Activated effector memory CD4-positive, alpha-beta T cell treated with Interleukin-2 at 50 U/mL for 16 hours (primary cell): Measurements from ENCODE around the gene PC.
A peak's percentile ranks its signal among the peaks of the same experiment; 100 is the strongest.

ENCODE experiments used
- DNase-seq: peaks from one replicate; pipeline ENCODE4 v3.0.0-alpha.2; 2020

PC gene

DNA sequence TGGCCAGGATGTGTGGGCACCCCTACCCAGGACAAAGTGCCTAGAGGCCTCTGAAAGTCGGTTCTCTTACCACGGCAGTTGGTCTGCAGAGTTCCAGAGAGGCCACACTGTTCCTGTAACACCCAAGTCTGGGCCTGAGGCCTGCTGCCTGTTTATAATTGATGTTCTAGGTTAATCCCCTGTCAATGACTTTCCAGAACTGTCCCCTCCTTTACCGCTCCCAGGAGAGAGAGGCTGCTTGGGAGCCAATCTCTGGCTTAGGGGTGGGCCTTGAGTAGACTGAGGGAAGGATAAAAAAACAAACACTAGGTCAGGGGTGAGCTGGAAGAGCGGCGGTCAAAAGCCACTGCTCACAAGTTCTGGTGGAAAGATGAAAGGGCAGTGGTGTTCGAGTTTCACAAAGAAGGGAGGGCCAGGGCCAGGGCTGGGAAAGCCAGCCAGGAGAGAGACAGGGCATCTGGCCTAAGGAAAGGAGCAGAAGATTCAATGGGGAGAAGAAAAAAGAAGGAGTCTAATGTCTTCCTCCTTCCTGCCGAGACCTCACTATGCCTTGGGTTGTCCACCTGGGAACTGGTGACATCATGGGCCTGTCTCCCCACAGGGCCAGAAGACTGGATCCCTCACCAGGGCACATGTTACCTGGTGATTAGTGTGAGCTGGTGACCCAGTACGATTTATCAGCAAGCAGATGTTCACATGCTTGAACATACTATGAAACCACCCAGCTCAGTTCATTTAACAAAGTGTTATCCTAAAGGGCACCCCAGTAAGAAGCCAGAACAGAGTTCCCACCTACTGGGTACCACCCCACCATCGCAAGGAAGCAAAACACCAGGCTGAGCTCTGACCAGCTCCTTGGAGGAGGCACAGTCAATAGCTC lies 50.2 kb downstream of the PC start:
- no peak for DNase-seq

DNA sequence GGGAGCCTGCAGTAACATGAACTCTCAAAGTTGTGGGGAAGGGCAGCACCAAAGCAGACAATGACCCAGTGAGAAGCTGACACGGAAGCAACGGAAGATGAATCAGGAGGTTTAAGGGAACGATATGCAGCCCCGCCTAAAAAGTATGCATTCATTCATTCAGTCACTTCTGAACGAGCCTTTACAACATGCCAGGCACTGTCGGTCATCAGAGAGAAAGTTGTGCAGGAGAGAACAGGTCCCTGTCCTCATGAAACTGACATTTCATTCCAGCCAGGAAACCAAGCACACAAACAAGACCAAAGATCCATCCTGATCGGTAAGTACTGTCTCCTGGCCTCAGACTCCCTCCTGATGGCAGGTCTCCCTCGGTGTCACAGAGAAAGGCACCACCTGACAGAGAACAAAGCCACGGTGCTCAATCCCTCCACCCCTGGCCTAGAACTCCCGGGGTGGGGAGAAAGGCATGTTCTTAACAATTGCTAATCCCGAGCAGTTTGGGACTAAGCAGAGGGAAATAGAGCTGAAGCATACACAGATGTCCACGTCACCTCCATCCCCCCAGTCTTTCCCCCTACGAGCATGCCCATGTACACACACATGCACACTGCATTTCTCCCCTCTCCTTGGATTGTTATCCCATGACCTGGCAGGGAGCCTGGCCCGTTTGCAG lies 52.0 kb downstream of the PC start:
- DNase-seq = no peak

DNA sequence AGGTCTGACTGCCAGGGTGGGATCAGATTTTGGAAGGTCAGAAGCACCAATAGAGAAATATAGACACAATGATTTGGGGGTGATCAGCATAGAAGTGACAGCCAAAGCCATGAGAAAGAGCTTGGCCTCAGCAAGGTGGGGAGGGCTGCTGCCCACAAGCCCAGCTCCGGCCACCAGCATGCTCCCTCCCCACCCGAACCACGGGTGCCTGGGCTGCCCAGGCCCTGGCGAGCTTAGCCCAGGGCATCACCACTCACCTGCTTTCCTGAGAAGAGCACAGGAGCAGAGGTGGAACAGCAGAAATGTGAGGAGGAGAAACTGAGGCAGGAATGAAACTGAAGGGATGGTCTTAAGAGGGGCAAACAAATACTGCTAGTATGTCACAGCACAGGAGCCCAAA lies 52.6 kb downstream of the PC start:
- no peak for DNase-seq

DNA sequence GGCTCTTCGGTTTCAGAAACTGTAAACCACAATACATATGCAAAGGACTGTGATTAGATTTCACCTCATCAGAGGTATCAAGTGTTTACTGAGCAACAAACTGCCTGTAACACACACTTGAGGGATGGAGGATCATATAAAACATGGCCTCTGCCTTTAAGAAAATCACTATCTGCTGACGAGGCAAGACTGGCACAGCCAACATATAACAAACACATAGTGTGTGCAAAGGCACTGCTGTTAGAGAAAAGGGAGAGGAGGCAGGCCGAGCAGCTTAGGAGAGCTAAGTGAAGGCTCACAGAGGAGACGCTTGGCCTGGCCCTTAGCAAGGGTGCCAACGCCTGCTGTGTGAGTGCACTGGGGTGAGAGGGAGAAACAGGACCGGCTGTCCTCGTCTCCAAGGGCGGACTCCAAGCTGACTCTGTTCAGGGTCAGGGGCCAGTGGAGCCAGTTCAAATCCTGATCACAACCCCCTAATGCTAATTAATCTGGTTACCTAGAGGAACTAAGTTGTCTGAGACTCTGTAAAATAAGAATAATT lies 53.1 kb downstream of the PC start:
- no peak for DNase-seq

DNA sequence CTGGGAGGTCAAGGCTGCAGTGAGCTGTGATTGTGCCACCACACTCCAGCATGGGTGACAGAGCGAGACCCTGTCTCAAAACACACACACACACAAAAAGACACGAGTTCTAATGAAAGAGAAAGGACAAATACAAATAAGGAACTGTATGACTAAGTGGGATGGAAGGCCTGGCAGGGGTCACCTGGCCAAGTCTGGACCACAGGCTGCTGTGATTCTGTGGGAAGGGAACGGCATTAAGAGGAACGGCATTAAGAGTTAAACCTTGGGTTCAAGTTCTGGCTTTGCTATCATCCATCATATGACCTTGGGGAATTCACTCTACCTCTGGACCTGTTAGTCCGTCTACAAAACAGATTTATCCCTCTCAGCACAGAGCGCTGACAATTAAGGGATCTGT lies 53.6 kb downstream of the PC start:
- no peak for DNase-seq

DNA sequence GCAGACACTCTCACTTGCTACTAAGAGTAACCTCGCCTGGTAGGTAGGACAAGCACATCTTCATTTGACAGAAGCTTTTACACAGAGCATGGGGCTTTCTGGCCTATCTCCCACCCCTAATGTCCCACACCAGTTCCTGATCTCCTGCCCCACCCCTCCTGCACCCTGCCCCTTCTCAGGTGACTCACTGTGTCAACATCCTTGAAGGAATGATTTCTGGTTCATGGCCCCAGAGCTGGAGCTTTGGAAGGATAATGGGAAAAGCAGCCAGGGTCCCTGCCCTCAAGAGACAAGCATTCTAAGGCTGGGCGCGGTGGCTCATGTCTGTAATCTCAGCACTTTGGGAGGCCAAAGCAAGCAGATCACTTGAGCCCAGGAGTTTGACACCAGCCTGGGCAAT lies 54.1 kb downstream of the PC start:
- DNase-seq = no peak

DNA sequence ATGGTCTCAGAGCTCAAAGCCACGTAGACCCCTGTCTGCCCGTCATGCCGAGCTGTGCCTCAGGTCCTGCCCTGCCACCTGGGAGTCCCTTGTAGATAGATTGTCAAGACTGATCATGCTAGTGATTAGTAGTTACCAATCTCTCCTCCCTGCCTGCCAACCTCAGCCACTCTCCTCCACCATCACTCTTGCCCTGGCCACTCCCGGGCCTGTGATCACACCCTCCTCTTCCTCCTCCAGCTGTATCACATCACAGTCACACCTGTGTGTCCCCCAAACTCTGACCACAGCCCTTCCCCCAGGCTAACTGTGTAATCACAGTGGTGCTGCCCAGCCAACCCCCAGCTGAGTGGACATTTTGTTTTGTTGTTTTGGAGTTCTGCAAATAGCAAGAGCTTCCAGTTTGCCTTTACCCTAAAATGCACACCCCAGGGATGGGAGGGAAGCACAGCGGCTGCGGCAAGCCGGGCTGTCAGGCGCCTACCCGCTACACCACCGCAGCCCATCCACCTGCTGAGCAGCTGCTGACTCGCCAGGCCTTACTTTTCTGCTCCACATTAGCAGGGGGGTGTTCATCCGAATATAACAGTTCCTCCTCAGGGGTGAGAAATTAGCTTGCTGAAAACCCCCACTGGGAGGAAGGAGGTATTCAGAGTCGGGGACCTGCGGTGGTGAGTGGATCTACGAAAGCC lies 55.6 kb downstream of the PC start:
- no peak for DNase-seq

DNA sequence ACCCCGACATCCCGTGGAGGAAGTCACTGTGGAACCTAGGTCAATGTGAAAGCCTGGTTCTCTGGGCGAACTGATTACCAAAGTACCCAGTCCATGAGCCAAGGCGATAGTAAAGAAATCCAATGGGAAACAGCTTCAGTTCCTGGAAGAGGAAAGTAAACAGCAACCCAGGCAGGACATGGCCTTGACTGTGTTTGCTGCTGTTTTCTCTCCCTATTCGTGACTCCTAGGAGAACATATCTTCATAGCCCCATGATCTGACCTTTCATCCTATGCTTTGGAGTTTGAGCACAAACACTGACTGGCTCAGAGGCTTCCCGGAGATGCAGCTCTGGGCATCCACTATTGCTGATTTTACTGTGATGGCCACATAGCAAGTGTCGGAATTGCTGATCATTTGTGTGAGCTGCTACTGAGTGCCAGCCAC lies 56.2 kb downstream of the PC start:
- no peak for DNase-seq

DNA sequence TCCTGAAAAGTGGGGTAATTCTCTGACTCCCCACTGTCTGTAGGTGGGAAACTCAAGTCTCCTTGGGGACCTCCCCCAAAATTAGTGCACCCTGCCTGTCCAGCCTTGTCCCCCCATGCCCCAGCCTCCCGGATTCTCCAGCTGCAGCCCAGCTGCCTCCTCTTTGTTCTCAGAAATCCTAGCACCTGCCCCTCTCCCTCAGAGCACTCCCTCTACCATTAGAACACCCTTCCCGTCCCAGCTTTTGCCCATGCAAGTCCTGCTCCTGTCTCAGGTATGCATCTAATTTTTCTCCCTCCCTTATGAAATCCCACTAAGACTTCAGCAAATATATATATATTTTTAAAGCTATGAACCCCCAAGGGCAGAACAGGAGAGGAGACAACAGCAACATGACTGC lies 64.0 kb downstream of the PC start:
- no peak for DNase-seq

DNA sequence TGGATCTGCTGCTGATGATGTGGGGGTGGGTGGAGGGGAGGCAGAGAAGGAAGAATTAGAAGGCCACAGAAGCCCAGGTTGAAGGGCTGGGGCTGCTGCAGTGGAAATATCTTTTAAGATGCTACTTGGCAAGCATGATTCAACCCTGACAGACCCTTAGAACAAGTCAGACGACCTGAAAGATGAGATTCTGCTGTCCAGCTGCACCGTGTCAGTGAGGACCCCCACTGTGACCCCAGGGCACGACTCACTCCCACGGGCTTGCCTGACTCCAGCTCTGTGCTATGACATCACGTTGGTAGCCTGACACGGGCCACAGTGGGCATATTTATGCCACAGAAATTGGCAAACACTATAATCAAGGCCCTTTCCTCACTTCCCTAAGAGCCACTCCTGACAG lies 65.3 kb downstream of the PC start:
- no peak for DNase-seq

DNA sequence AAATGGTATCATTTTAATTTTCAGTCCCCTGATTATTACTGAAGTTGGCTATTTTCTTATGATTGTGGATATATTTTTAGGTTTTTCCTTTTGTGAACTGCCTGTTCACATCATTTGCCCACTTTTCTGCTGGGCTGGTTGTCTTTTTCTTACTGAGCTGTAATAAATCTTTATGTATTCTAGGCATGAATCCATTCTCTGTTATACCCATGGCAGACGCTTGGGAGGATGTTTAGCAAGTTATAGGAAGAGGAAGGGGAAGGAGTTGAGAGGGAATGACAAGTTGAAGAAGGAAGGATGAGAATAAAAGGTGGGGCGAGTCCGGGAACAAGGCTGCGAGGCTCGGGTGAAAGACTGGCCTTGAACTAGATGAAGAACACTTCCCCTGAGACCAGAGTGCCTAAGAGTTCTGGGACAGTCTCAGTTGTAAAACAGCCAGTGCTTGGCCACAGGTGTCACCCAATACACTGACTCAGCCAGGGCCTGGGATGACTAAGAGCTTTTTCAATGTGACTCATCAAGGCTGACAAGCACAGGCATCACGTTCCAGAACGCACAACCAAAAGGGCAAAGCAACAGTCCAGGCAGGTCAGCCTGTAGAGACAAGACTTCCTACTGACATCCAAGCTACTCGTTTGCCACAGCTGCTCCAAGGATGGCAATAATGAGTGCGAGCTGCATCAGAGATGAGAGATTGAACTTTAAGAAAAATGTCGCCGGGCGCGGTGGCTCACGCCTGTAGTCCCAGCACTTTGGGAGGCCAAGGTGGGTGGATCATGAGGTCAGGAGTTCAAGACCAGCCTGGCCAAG lies 66.1 kb downstream of the PC start:
- no peak for DNase-seq

DNA sequence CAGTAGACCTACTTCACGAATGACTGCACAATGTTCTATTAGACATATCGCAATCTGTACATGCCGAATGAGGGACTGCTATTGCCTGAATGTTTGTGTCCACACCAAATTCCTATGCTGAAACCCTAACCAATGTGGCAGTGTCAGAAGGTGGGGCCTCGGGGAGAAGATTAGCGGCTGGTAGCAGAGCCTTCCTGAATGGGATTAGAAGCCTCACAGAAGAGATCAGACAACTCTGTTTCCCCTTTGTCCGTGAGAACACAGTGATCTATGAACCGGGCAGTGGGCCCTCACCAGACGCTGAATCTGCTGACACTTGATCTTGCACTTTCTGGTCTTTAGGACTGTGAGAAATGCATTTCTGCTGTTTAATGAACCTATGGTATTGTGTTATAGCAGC lies 68.2 kb downstream of the PC start:
- DNase-seq = no peak

DNA sequence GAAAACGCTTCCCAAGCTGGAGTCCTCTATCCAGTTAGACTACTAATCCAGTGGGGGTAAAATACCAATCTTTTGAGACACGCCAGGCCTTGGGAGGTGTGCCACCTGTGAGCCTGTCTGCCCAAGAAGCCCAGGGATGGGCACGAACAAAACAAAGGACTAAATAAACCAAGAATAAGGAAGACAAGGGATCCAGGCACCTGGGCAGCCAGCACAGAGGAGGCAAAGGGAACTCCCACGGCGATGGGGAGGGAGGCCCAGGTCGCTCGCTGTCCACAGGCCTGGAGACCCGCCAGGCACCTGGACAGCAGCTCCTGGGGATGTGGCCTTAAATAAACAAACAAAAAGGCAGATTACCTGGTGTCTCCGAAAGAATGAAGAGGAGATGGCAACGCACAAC lies 69.9 kb downstream of the PC start:
- no peak for DNase-seq

DNA sequence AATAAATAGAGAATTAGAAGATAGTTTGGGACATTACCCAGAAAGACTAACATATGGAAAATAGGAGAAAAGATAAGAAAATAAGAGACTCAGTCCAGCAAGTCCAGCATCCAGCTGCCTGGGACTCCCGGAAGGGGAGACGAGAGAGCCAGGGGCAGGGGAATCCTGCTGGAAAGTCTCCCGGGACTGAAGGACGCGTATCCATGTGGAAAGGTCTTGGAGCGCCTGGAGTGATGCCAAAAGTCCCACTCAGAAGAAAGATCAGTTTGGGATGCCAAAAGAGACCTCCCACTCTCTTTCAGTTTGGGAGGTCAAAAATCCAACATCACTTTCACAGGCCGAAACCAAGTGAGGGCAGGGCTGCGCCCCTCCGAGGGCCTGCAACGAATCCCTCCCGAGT lies 70.7 kb downstream of the PC start:
- no peak for DNase-seq

DNA sequence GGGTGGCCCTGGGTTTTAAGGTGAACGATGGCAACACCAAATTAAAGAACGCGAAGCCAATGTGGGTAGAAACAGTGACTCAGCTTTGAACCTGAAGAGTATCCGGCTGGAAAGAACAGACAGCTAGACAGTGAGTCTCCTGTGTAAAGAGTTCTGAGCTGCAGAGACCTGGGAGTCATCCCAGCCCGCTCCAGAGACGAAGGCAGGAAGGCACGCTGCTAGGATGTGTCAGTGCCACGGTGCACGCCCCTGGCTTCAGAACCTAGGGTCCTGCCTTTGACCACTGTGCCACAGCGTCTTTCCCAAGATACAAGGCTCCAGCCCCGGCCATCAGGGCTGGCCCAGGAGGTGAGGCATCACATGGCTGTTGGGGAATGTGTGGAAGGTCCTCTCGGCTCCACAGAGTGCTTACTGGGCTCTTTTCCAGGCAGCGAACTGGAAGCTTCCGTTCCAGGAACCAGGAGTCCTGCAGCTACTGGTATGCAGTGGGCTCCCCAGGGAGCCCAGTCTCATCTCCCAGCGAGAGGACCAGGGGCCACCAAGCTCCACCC lies 71.4 kb downstream of the PC start:
- no peak for DNase-seq

DNA sequence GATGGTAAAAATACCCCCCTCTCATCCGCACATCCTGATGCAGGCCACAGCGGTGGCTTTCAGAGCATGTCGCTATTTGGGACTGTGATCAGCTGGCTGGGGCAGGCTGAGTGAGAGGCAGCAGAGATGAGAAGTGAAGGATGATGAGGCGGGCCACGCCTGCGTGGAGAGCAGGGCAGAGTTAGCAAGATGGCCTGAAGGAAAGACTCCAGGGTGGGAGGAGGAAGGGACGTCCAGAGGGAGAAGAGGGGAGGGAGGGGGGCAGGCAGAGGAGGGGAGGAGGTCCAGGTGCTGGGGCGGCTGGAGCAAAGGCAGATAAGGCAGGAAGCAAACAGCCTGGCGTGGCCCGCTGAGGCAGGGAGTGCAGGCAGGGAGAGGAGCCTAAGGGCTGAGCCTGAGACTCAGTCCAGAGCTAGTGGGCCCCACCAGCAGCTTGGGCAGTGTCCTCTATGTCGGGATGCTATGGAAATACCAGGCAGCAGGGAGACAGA lies 72.2 kb downstream of the PC start:
- DNase-seq = no peak

DNA sequence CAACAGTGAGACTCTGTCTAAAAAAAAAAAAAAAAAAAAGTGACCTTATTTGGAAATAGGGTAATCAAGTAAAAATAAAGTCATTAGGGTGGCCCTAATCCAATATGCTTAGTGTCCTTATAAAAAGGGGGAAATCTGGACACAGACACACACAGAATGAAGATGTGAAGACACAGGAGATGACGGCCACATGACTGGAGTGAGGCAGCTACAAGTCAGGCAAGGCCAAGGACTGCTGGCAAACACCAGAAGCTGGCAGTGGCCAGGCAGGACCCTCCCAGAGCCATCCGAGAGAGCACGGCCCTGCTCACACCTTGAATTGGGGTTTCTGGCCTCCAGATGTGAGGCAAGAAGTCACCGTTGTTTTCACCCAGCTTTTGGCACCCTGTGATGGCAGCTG lies 72.7 kb downstream of the PC start:
- no peak for DNase-seq

DNA sequence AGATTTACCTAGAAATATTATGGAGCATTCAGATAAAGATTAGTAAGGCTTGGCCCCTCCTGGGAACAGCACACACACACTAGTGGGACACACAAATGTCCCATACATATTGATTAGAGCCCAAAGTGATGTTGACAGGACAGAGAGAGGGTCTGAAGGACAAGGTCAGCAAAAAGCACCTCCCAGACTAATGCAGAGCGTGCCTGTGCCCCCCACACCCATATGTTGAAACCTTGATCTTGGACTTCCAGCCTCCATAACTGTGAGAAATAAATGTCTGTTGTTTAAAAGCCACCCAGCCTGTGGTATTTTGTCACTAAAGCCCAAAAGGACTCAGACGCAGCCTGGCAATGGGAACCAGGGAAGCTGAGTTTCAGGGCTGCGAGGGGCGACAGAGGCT lies 73.7 kb downstream of the PC start:
- DNase-seq = no peak

DNA sequence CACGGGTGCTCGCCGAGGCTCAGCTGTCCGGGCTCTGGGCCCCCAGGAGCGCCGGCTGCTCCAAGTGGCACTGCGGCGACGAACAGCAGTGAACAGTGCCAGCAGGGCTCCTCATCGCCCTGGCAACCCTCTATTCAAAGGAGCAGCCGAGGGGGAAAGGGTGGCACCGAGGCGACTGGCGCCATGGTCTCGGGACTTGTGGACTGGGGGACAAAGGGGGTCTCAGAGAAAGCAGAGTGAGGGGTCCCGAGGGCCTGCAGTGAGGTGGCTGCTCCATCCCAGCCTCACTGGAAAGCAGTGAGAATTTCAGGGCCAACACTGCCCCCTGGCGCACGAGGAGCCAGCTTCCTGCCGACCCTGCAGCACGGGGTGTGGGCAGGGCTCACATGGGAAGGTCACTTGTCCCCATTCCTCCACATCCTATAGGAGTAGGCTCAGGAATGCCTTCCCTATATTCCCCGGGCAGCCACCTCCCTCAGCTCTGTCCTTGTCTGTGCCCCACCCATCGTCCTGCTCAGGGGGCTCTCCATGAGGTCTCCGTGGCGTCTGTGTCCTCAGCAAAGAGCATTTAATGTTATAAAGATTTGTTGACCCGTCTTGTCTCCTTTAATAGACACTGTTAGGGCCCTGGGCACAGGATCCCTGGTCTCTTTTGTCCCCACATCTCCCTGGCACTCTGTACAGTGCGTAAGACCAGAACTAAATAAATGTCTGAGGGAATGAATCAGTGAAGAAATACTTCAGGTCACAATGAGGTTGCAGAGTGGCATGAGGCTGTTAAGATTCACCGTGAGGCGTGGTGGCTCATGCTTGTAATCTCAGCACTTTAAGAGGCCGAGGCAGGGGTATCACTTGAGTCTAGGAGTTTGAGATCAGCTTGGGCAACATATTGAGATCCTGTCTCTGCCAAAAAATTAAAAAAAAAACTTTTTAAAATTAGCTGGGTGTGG lies 74.9 kb downstream of the PC start:
- peak; percentile 34 for DNase-seq

DNA sequence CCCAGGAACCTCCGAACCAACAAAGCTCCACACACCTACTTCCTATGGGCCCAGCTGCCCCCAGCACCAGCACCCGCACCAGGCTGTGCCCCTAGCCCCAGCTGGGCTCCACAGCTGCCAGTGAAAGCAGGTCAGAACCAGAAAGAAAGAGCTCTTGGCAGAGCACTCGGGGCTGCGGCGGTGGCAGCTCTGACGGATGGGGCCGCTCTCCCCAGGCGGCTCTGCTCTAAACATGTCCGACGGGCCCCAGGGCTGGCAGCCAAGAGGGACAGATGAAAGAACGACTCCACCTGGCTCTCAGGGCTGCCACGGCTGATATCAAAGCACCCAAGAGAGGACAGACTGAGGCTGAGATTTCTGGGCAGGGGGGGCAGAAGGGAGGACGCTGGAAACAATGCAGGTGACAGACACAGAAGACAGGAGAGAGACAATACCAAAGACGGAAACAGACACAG lies 75.6 kb downstream of the PC start:
- DNase-seq = no peak

DNA sequence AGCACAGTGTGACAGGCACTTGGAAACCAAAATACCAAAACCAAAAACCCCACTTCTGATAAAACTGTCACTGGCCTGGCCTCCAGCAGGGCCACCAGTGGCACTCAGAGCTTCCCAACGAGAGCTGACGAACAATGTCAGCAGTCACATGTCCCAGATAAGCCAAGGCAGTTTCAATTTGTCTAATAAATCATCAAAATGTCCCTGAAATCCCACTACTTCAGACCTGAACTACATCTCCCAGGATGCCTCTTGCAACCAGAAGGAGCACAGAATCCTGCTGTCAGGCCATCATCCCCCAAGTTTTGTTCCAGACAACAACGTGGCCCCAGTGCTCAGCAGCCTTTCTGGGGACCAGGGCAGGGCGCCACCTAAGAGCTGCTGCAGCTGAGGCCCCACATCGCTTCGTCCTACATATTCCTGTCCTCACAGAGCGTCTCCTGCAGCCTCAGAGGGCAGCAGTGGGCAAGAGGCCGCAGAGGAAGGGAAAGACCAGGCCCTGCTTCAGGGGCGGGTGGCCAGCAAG lies 76.2 kb downstream of the PC start:
- DNase-seq = no peak
